HG03025 (cell line): Measurements from ENCODE around the gene TRIM27.
"Not testable (repeated sequence)": the region's sequence is repeated elsewhere in the genome, so short reads cannot be mapped to it uniquely, and the experiment has no call there.

Experiments used
- ATAC-seq: cut with Tn5 transposase; IDR thresholded peaks from one replicate; pipeline ENCODE4 v1.9.1; 2021; ENCODE audit warnings: mild to moderate bottlenecking, moderate library complexity; ENCODE audit not compliant: unreplicated experiment, low FRiP score

TRIM27 gene, protein sequence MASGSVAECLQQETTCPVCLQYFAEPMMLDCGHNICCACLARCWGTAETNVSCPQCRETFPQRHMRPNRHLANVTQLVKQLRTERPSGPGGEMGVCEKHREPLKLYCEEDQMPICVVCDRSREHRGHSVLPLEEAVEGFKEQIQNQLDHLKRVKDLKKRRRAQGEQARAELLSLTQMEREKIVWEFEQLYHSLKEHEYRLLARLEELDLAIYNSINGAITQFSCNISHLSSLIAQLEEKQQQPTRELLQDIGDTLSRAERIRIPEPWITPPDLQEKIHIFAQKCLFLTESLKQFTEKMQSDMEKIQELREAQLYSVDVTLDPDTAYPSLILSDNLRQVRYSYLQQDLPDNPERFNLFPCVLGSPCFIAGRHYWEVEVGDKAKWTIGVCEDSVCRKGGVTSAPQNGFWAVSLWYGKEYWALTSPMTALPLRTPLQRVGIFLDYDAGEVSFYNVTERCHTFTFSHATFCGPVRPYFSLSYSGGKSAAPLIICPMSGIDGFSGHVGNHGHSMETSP

DNA sequence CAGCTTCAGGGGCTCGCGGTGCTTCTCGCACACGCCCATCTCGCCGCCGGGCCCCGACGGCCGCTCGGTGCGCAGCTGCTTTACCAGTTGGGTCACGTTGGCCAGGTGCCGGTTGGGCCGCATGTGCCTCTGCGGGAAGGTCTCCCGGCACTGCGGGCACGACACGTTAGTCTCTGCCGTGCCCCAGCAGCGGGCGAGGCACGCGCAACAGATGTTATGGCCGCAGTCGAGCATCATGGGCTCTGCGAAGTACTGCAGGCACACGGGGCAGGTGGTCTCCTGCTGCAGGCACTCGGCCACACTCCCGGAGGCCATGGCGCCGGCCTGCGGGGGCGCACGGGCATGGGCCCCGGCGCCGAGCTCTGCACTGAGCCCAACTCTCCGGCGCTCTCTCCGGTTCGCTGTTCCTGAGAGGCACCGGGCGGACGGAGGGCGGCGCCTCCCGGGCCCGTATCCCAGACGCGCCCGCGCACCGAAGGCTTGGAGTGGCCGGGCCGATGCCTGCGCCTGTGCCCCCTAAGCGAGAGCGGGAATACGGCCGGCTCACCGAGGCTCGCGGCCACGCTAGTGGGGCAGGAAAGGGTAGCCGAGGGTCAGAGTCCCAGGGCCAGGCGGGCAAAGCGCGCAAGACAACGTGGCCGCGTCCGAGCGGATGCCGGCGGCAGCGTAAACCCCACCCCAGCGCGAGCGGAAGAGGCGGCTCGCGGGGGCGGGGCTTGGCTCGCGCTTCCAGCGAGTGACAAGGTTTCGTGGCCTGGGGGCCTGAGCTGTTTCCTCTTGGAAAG, at the start of gene TRIM27:
Gene TRIM27 (minus strand): TSS at position 668 of the 785 bp plus-strand sequence. CDS start 353 bp downstream, at position 315.
- peak; percentile 79 for ATAC-seq

DNA sequence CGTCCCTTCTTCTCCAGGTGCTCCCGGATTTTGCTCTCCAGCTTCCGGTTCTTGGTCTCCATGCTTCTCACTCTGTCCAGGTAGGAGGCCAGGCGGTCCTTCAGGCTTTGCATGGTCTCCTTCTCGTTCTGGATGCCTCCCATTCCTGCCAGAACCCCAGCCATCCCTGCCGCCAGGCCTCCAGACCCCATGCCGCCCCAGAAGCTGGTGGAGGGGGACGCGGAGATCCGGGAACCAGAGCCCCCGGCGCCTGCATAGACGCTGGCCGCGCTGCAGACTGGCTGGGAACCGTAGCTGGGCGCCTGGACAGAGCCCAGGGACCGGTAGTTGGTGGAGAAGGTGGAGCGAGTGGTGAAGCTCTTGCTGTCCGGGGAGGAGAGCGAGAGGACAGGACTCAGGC, 46.3 kb upstream of the TRIM27 start:
- ATAC-seq: not testable (repeated sequence)

DNA sequence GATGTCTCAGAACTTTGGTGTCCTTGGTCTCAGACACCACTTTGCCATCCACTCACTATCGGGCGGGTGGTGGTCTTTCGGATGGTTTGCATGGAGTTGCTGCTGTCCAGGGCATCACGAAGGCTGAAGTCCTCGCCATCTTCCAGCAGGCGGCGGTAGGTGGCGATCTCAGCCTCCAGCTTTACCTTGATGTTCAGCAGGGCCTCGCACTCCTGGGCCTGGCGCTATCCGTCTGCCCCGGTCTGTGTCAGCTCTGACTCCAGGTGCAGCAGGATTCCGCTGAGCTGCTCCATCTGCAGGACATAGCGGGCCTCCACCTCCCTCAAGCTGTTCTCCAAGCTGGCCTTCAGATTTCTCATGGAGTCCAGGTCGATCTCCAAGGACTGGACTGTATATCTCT, 45.3 kb upstream of the TRIM27 start:
- ATAC-seq: no peak

DNA sequence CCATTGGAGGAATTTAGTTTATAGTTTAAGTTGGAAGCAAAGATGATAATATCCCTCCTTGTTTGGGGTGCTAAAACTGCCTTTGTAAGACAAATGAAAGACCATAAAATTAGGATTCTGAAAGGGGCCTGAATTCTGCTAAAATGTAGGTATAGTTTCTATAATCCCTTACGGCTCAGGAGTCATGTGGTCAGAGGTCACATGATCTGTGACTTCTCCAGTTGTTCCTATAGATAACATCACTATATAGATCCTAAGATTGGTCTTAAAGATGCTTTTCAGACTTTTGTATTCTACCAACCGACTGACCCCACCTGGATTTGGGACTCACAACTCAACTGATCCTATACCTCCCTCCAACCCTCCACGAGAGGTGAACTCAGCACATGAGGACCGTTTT, 44.7 kb upstream of the TRIM27 start:
- no peak for ATAC-seq

GRCh38 chr6:28965706-28966105, 41.9 kb upstream of the TRIM27 start:
- ATAC-seq: no peak

GRCh38 chr6:28960846-28961500, 37.2 kb upstream of the TRIM27 start:
- no peak for ATAC-seq

DNA sequence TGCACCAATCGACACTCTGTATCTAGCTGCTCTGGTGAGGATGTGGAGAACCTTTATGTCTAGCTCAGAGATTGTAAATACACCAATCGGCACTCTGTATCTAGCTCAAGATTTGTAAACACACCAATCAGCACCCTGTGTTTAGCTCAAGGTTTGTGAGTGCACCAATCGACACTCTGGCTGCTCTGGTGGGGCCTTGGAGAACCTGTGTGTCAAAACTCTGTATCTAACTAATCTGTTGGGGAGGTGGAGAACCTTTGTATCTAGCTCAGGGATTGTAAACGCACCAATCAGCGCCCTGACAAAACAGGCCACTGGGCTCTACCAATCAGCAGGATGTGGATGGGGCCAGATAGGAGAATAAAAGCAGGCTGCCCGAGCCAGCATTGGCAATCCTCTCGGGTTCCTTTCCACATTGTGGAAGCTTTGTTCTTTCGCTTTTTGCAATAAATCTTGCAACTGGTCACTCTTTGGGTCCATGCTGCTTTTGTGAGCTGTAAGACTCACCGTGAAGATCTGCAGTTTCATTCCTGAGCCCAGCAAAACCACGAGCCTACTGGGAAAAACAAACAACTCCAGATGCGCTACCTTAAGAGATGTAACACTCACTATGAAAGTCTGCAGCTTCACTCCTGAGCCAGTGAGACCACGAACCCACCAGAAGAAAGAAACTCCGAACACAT, 34.9 kb upstream of the TRIM27 start:
- not testable (repeated sequence) for ATAC-seq

GRCh38 chr6:28957795-28958314, 34.1 kb upstream of the TRIM27 start:
- ATAC-seq: not testable (repeated sequence)

- ATAC-seq: no peak
These were observed 32.5 kb upstream of the TRIM27 start for GRCh38 chr6:28956331-28956730.

DNA sequence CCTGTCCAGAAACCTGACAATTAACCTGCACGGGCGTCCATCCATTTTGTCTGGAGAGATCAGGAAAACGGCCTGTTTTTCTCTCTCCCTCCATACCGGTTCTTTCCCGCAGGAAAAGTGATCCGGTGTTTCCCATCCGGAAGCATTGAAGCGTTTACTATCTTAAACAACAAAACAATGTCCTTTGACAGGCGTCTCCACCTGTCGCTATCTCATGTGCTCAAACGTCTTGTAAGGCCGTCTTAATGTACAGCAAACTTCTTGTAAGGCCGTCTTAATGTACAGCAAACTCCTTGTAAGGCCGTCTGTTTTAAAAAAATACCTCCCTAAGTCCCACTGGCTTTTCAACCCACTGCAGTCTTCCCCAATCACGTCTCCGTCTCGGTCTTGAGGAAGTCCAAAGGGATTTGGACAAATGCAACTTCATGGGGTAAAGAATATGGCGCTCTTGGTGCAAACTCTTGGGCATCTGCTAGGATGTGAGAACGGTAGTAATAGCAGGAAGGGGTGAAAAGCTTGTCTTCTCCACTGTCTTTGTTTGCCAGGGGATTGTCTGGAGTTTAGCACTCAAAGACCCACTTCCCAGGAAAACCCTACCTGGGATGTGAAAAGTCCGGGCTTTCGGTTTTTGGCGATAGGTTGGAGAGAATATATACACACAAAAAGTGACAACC, 29.9 kb upstream of the TRIM27 start:
- no peak for ATAC-seq

- ATAC-seq: no peak
These were observed 29.3 kb upstream of the TRIM27 start for GRCh38 chr6:28953039-28953584.

GRCh38 chr6:28949656-28950195, 25.9 kb upstream of the TRIM27 start:
- not testable (repeated sequence) for ATAC-seq

DNA sequence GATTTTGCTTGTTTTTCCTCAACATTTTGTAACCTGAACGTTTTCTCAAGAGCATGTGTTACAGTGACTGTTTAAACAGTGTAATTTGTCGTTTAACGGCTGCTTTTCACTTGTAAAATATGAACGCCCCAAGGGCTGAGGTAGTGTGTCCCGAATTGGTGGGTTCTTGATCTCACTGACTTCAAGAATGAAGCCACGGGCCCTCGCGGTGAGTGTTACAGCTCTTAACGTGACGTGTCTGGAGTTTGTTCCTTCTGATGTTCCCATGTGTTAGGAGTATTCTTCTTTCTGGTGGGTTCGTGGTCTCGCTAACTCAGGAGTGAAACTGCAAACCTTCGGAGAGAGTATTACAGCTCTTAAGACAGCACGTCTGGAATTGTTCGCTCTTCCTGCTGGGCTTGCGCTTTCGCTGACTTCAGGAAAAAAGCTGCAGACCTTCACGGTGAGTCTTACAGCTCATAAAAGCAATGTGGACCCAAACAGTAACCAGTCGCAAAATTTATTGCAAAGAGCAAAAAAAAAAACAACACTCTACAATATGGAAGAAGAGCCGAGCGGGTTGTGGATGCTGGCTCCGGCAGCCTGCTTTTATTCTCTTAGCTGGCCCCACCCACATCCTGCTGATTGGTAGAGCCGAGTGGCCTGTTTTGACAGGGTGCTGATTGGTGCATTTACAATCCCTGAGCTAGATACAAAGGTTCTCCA, 25.1 kb upstream of the TRIM27 start:
- no peak for ATAC-seq

DNA sequence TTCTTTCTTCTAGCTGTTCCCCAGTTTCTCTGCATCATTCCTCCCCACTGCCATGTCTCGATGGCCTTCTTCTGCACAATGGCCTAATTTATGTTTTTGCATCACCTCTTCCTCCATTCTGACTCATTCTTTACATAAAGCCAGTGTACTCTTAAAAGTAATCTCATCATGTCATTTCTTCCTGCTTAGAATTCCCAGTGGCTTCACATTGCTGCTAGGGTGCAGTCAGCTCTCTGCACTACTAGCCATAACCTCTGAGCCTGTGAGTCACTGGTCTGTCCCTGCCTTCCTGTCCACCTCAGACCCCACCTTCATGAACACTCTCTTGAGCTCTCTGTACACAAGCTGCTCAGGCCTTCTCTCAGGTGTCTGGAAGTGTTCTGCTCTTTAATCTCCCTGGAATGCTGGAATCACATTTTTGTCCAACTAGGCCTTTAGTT, 24.1 kb upstream of the TRIM27 start:
- ATAC-seq: no peak

- no peak for ATAC-seq
These were observed 23.4 kb upstream of the TRIM27 start for GRCh38 chr6:28947067-28947765.

DNA sequence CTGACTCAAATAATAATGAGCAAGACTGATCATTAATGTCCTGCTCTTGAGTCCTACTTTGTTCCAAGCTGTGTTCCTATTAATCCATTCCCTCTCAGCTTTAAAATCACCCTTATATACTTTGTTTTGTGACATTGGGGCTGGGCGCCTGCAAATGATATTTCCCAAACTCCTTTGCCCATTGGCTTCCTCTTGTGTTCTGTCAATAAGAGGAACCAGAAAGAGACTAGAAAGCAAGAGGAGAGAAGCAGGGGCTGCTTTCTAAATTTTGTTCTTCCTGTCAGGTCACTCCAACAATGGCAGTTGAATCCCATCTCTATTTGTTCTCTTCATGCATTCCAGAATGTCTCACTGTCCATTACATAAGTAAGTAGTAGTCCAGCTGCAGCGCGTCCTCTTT, 21.6 kb upstream of the TRIM27 start:
- ATAC-seq: no peak

DNA sequence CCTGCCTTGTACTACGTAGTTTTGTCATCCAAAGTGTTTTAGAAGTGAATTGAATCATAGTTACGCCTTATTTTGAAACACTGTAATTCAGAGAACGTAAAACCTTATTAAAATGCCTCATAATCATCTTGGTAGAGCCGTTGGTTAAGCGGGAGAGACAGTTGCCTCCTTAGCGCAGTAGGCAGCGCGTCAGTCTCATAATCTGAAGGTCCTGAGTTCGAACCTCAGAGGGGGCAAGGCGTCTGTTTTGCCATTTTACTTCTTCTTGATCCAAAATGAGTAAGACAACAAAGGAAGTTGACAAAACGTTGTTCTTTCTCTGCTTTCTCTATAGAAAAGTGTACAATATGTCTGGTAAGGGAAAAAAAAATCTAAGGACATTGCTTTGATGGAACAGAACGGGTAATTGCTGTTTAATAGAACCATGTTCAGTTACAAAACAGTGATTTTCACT, 20.7 kb upstream of the TRIM27 start:
- ATAC-seq: no peak
